ENCODE measurements around the gene MCM8.

DNA sequence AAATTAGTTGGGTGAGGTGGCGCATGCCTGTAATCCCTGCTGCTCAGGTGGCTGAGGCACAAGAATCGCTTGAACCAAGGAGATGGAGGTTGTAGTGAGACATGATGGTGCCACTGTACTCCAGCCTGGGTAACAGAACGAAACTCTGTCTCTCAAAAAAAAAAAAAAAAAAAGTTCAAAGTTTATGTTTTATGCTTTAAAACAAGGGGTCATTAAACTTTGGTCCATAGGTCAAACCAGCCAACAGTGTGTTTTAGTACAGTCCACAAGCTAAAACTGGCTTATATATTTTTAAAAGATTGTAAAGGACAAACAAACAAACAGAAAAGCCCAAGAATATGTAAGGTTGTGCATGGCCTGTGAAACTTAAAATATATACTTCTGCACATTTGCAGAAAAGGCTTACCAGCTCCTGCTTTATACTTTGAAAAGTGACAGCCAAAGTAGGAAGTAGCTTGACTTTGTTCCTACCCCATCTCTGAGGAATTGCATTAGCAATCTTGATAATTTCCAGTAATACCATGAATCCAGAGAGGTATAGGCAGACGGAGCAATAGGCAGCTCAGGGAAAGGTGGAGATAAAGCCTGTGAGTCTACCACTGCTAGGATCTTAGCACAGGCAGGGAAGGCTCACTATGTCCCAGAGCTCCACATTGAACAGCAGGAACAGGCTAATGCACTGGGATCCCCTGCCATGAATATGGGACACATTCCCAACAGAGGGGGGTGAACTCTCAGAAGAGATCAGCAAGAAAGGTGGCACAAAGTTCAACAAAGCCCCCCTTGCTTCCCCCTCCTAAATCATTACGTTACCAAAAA, 30.5 kb downstream of the MCM8 start:
- TF ChIP-seq POLR2AphosphoS5 (IDR thresholded peaks at IDR 0.05) (no peak), CTCF (IDR thresholded peaks at IDR 0.05) (no peak), EP300 (IDR thresholded peaks at IDR 0.05) (no peak)
